Uterus (tissue), 2 donors: ENCODE results near the gene LRIT3.

Experiments used
- POLR2A ChIP-seq, 2 donors: fragments of 450-650 bp; IDR thresholded peaks; one replicate each; pipeline ENCODE4 v1.6.1; 2016; ENCODE audit warnings: antibody characterized with exemption in 2 of 2, mild to moderate bottlenecking in 1 of 2, moderate library complexity in 1 of 2
- TF ChIP-seq, protein P1 (sequence below), 4 experiments: fragments of 200-600 bp in 2 of 4; fragments of 450-650 bp in 2 of 4; sonication (generic) in 2 of 4; IDR thresholded peaks; one replicate each; pipeline ENCODE4 v1.5.1; 2016 to 2019; ENCODE audit warnings: antibody characterized with exemption in 4 of 4, mild to moderate bottlenecking in 2 of 4, moderate library complexity in 1 of 4

GRCh38 chr4:109876634-109877265 is 28.8 kb downstream of the LRIT3 start:
- TF ChIP-seq, protein P1, sequence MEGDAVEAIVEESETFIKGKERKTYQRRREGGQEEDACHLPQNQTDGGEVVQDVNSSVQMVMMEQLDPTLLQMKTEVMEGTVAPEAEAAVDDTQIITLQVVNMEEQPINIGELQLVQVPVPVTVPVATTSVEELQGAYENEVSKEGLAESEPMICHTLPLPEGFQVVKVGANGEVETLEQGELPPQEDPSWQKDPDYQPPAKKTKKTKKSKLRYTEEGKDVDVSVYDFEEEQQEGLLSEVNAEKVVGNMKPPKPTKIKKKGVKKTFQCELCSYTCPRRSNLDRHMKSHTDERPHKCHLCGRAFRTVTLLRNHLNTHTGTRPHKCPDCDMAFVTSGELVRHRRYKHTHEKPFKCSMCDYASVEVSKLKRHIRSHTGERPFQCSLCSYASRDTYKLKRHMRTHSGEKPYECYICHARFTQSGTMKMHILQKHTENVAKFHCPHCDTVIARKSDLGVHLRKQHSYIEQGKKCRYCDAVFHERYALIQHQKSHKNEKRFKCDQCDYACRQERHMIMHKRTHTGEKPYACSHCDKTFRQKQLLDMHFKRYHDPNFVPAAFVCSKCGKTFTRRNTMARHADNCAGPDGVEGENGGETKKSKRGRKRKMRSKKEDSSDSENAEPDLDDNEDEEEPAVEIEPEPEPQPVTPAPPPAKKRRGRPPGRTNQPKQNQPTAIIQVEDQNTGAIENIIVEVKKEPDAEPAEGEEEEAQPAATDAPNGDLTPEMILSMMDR (IDR thresholded peaks at IDR 0.05): no peak
- no peak for TF ChIP-seq POLR2A (IDR thresholded peaks at IDR 0.05)
